Activated T-helper 2 cell treated with anti-CD3 and anti-CD28 coated beads, Interferon-gamma antibody, Interleukin-2, Interleukin-4, amounts not matched to agents 10 μg/mL and 5 μg/mL and 100 μg/mL, durations not matched to agents 14 hours and 24 hours and 36 hours (primary cell): ENCODE results near the gene FYN. TPM values are rescaled to one million over a fixed set of nuclear protein-coding genes. Genes with fewer than 3 reads are reported as not detected.

Source experiments
- DNase-seq: peaks from one replicate; pipeline ENCODE4 v3.0.0; 2021; ENCODE audit warnings: low spot score
- H3K27ac Mint-ChIP-seq: one replicate; pipeline ENCODE4 v1.8.0; 2021; ENCODE audit warnings: mixed read lengths
- H3K27me3 Mint-ChIP-seq: one replicate; pipeline ENCODE4 v1.8.0; 2021; ENCODE audit warnings: low read depth, mixed read lengths
- H3K36me3 Mint-ChIP-seq: one replicate; pipeline ENCODE4 v1.8.0; 2021; ENCODE audit warnings: low read depth, mixed read lengths
- H3K4me1 Mint-ChIP-seq: one replicate; pipeline ENCODE4 v1.8.0; 2021; ENCODE audit warnings: low read depth, mixed read lengths
- H3K4me3 Mint-ChIP-seq: one replicate; pipeline ENCODE4 v1.8.0; 2021; ENCODE audit warnings: low read depth, mild to moderate bottlenecking, moderate library complexity, mixed read lengths
- H3K9me3 Mint-ChIP-seq: one replicate; pipeline ENCODE4 v1.8.0; 2021; ENCODE audit warnings: mixed read lengths
- intact Hi-C: fragments of 100-400 bp; cut with micrococcal nuclease; formaldehyde crosslinking; loops from one replicate; pipeline ENCODE4 v1.15.1; 2023
- total RNA-seq: library from RNA; stranded (reverse); gene quantifications from 2 replicates; pipeline ENCODE4 v1.2.3, GENCODE V29; 2022

FYN gene
- total RNA-seq, 1 donor from 2014 or later: 359 TPM

DNA sequence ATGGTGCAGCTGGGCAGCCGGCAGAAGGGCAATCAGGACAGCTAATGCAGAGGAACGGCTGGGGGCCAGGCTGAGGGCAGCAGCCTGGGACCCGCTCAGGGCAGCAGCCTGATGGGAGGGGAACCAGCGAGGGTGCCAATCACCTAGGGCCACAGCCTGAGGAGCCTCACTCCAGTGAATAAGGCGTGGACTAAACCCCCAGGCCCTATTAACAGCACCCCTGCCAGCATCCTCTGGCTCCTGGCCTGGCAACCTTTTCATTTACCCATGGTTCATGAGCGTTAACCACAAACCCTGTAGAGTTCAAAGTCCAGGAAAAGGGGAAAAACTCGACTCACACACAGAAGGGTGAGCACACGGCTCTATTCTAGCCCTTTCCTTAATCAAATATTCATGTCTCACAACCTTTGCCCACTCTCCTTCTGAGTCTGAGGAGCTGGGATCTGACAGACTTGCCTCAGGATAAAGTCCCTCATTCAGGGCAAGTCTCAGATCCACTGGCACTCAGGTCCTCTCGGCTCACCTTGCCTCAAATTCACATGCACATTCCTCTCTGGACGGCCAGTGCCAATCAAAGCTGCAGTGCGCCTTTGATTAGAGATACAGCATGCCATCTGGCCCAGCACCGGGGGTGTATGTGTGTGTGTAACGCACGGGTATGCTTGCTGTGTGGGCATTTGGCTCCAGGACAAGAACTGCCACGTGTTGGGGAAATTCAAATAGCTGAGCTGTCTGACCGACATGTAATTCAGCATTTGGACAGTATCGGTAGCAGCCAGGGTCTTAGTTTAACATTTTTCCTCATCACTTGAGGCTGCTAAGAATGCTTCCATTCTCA lies 180.7 kb downstream of the FYN start:
- intact Hi-C loops: no loop called here
- H3K27ac Mint-ChIP-seq: no peak overlapping the region
- no peaks in the 10 kb centered on the region for H3K9me3 Mint-ChIP-seq
- no peak for DNase-seq
- H3K4me3 Mint-ChIP-seq: no peak overlapping the region
- H3K36me3 Mint-ChIP-seq: peaks cover 92% of the 10 kb centered on the region
- no peaks in the 10 kb centered on the region for H3K27me3 Mint-ChIP-seq
- peaks cover 2% of the 10 kb centered on the region for H3K4me1 Mint-ChIP-seq

DNA sequence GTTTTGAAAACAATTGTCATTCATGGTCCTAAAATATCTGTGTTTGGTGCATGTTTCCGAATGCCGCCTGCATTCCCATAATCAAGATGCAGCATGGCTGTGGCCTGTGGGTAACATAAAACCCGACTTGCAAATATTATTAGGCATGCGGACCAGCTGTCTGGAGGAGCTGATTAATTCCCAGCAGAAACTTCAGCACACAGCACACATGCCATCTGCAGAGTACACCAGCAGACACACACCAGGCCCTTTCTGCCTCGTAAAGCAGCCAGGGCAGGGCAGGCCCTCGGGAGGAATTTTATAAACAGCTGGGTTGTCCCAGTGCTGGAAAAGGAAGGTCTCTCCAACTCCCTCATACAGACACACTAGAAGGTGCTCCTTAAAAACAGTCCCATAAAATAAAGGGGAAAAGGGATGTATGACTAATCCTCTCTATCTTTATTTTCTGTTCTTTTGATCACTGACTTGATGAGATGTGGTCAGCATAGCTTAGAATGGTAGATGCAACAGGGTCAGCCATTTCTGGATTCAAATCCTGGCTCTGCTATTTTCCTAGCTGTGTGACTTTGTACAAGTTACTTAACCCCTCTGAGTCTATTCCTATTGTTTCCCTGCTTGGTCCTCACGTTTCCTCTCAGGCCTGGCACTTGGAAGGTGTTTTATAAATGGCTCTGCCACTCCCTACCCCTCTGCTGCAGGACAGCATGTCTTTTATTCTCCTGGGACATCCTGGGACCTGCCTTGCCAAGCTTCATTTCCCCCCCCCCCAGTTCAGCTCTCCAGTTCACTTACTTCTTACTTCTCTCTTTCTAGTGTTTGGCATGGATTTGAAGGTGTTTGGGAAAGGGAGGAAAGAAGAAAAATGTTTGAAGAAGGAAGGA lies 181.7 kb downstream of the FYN start:
- no peak overlapping the region for H3K27ac Mint-ChIP-seq

DNA sequence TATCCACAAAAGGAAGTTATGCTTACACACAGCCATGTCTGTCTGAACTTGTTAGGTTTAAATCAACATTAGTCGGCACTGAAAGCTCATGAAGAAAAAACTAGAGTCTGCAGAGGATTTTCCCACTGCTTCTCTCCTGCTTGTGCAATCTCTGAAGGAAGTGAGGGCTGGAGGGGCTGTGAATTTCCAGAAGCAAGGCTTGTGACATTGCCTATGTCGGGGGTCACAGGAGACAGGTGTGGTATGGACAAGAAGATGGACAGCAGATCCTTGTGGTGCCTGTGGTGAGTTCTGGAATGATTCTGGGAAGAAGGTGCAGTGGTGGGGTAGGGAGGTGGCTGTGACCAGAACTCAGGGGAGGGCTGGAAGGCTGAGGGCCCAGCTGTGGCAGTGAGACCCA lies 183.3 kb downstream of the FYN start:
- Mint-ChIP-seq H3K36me3 (peaks cover 90% of the 10 kb centered on the region), H3K27me3 (no peaks in the 10 kb centered on the region), H3K4me1 (peaks cover 4% of the 10 kb centered on the region), H3K4me3 (no peak overlapping the region), H3K27ac (no peak overlapping the region), H3K9me3 (no peaks in the 10 kb centered on the region)
- intact Hi-C loops: no loop called here
- no peak for DNase-seq

More for the DNA sequence above, 181.7 kb downstream of the FYN start:
- Mint-ChIP-seq H3K4me1 (peaks cover 2% of the 10 kb centered on the region), H3K4me3 (no peak overlapping the region), H3K36me3 (peaks cover 91% of the 10 kb centered on the region), H3K27me3 (no peaks in the 10 kb centered on the region), H3K9me3 (no peaks in the 10 kb centered on the region)
- intact Hi-C loops: no loop called here
- DNase-seq: no peak

DNA sequence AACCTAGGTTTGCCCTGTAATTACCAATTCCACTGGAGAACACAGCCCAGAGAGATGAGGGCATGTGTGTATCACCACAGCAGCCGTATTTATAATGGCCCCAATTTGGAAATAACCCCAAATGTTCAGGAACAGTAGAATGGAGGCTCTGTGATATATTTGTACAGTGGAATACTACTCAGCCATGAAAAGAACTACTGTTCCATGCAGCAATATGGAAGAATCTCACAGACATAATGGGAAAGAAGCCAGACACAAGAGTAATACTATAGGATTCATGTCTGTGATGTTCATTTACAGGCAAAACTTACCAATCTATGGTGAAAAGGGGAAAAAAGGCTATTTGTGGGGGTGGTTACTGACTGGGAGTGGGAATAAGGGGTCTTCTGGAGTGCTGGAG lies 183.8 kb downstream of the FYN start:
- H3K9me3 Mint-ChIP-seq: no peaks in the 10 kb centered on the region
- intact Hi-C loops: no loop called here

DNA sequence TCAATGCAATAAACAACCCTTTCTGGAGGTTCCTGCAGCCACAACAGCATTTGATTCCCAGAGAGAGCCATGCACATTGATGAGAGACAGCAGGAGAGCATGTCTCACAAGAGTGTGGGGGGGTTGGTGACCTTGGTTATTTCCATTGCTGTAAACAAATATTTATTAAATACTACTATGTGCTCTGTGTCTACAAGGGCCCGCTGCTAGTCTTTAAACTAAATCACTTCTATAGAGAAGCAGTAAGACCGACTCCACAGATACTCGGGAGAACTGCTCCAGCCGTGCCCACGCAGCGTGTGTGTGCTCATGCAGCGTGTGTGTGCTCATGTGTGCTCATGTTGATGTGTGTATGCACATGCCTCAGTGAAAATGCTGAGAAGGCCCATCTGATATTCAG lies 184.9 kb downstream of the FYN start:
- H3K27me3 Mint-ChIP-seq: no peaks in the 10 kb centered on the region
- peaks cover 19% of the 10 kb centered on the region for H3K4me1 Mint-ChIP-seq
- intact Hi-C loops: no loop called here
- H3K27ac Mint-ChIP-seq: no peak overlapping the region
- no peak overlapping the region for H3K4me3 Mint-ChIP-seq
- H3K36me3 Mint-ChIP-seq: peaks cover 90% of the 10 kb centered on the region
- no peak for DNase-seq
- H3K9me3 Mint-ChIP-seq: no peaks in the 10 kb centered on the region

More for the DNA sequence above, 183.8 kb downstream of the FYN start:
- Mint-ChIP-seq H3K4me1 (peaks cover 9% of the 10 kb centered on the region), H3K36me3 (peaks cover 90% of the 10 kb centered on the region), H3K27ac (no peak overlapping the region), H3K27me3 (no peaks in the 10 kb centered on the region), H3K4me3 (no peak overlapping the region)
- DNase-seq: no peak

DNA sequence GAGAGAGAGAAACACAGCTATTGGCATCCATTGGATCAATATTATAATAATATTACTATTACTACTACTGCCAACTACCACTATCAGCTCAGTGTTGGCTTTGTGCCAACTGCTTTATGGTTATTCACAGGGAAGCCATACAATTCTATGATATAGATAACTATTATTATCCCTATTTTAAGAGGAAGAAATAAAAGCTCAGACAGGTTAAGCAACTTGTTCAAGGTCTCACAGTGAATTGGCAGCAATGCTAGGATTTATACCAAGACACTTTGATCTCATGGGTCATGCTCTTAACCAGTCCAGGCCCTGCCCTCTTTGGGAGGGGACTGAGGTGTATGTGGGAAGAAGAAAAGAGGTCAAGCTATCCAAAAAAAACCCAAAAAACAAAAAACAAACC lies 185.6 kb downstream of the FYN start:
- Mint-ChIP-seq H3K4me1 (peaks cover 19% of the 10 kb centered on the region), H3K36me3 (peaks cover 88% of the 10 kb centered on the region), H3K4me3 (no peak overlapping the region), H3K27ac (peak overlapping the region; percentile 31), H3K27me3 (no peaks in the 10 kb centered on the region), H3K9me3 (no peaks in the 10 kb centered on the region)
- DNase-seq: no peak
- intact Hi-C loops: no loop called here

DNA sequence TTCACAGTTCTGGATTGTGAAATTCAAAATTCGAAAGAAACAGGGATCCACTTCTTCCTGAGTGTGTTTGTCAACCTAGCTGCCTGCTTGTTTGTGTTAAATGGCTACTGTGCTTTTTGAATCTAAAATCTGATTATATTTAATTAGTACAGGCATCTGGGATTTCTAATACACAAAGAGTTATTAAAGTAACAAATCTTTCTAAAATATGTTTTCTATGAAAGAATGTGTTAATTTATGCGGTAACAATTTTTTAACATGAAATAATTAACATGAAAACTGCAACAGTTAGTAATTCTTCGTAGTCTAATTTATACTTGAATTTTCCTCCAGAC lies 186.4 kb downstream of the FYN start:
- no peak for DNase-seq
- Mint-ChIP-seq H3K36me3 (peaks cover 89% of the 10 kb centered on the region), H3K4me1 (peaks cover 19% of the 10 kb centered on the region), H3K4me3 (no peak overlapping the region), H3K27ac (no peak overlapping the region), H3K27me3 (no peaks in the 10 kb centered on the region), H3K9me3 (no peaks in the 10 kb centered on the region)
- intact Hi-C loops: no loop called here

DNA sequence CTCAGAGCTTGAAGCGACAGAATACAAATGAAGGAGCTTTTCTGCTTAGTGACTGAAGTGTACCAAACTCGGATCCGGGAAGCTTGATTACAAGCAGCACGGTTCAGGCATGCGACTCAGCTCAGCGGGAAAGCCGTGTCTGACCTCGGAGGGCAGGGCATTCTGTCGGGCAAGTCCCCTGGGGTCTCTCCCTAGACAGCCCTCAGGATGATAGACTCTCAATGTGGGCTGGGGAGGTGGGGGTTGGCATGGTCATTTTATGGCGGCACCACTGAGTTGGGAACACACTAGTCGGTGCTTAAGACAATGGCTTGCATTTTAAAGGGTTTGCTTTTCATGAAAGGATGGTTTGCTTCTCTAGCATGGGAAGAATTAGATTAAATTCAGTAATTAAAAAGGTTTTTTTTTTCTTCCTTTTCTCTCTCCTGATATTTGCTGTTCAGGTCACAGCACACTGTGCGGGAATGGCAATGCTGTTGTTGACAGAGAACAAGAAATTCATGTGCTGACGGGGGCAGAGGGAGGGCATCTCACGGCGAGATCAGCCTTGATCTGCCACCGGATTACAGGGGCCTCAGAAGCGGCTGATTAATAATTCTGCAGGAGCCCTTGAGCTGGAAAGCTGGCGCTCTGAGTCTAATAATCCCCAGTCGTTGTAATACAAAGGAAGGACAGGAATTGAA lies 186.9 kb downstream of the FYN start:
- DNase-seq: no peak
- no peak overlapping the region for H3K4me3 Mint-ChIP-seq
- intact Hi-C loops: no loop called here
- no peaks in the 10 kb centered on the region for H3K9me3 Mint-ChIP-seq
- no peaks in the 10 kb centered on the region for H3K27me3 Mint-ChIP-seq
- H3K27ac Mint-ChIP-seq: no peak overlapping the region
- H3K36me3 Mint-ChIP-seq: peaks cover 89% of the 10 kb centered on the region
- peaks cover 21% of the 10 kb centered on the region for H3K4me1 Mint-ChIP-seq

DNA sequence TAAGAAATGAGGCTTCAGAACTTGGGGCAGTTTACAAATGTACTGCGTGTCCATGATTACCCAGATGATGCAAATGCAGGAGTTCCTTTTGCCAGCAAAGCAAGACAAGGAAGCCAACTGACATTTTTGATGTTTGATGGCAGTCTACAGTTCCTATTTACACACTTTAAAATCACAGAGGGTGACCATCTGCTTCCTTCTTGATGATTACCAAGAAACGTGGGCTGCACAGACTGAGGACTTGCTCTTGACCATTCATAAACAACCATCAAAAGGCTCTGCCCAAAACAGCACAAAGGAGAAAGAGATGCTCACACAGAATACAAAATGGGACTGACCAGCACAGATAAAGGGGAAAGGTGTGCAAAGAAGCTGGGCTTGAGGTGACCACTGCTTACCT lies 187.7 kb downstream of the FYN start:
- H3K36me3 Mint-ChIP-seq: peaks cover 83% of the 10 kb centered on the region
- peaks cover 21% of the 10 kb centered on the region for H3K4me1 Mint-ChIP-seq
- no peaks in the 10 kb centered on the region for H3K27me3 Mint-ChIP-seq
- no peaks in the 10 kb centered on the region for H3K9me3 Mint-ChIP-seq
- H3K27ac Mint-ChIP-seq: no peak overlapping the region
- no peak for DNase-seq
- intact Hi-C loops: no loop called here
- H3K4me3 Mint-ChIP-seq: no peak overlapping the region

DNA sequence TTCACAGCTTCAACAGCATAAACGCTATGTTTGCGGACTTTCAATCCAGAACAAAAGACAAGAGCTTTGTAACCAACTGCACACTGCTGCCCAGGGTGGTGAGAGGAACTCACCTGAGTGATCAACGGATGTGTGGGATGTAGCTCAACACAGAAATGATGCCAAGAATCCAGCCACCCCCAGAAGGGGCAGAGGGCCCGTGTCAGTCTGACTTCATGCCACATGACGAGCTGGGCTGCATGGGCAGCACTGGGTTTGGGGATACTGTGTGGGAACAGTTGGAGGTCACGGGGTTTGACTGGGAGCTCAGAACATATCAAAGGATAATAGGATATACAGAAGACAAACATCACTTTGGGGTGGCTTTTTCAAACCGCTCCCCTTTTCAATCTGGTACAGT lies 188.2 kb downstream of the FYN start:
- no peak for DNase-seq
- Mint-ChIP-seq H3K9me3 (no peaks in the 10 kb centered on the region), H3K27me3 (no peaks in the 10 kb centered on the region), H3K4me1 (peaks cover 21% of the 10 kb centered on the region), H3K4me3 (no peak overlapping the region), H3K27ac (peak overlapping the region; percentile 15), H3K36me3 (peaks cover 83% of the 10 kb centered on the region)
- intact Hi-C loops: no loop called here

DNA sequence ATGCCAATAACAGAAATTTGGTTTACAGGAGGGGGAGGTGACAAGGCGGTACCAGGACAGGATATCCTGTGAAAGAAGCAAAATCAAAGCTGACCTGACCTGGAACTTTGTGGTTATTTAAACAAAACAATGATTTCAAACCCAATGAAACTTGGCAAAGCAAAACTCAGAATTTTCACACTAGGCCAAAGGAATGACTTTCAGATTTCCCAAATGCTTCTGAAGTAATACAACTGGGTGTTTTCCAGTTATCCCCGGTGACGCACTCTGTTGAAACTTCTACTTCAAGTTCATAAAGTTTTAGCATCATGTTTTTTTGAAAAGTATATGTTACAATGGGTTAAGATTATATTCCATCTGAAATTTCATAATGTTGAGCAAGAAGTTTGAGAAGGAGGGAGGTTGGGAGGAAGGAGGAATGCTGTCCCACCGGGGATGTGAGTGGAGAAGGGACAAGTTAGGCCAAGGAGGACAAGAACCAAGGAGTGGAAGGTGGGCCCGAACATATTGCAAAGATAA lies 189.4 kb downstream of the FYN start:
- Mint-ChIP-seq H3K27me3 (no peaks in the 10 kb centered on the region), H3K27ac (peak overlapping the region; percentile 5), H3K4me1 (peaks cover 23% of the 10 kb centered on the region), H3K4me3 (no peak overlapping the region), H3K9me3 (no peaks in the 10 kb centered on the region), H3K36me3 (peaks cover 84% of the 10 kb centered on the region)
- intact Hi-C loops: no loop called here
- no peak for DNase-seq

DNA sequence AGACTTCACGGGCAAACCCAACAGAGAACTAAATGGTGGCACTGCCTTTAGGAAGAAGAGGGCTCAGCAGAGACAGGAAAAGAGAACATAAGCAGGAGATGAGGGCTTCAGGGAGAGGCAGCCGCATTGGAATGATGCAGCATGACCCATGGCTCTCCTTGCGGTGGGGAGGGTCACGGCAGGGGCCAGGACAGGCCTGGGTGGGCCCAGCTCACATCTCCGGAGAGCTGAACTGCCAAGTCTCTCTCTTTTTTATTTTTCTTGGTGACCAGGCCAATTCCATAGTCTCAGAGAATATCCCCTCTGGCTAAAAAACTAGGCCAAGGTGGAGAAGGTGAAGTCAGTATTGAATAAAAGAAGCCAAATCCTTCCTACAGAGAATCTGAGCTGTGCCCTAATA lies 190.1 kb downstream of the FYN start:
- Mint-ChIP-seq H3K27me3 (no peaks in the 10 kb centered on the region), H3K4me1 (peaks cover 25% of the 10 kb centered on the region), H3K36me3 (peaks cover 86% of the 10 kb centered on the region), H3K4me3 (no peak overlapping the region), H3K27ac (no peak overlapping the region), H3K9me3 (no peaks in the 10 kb centered on the region)
- intact Hi-C loops: no loop called here
- no peak for DNase-seq
